ENCODE data around the gene RTN4RL2. TPM values are rescaled to one million over a fixed set of nuclear protein-coding genes. Genes with fewer than 3 reads are reported as not detected.
"Not testable (repeated sequence)": the region's sequence is repeated elsewhere in the genome, so short reads cannot be mapped to it uniquely, and the experiment has no call there.

The RTN4RL2 gene
- polyA plus RNA-seq, 10 donors: 17.2 to 35.0 (median 25.7) TPM

GRCh38 chr11:57430952-57431351, 29.4 kb upstream of the RTN4RL2 start:
- DNase-seq: no peak

DNA sequence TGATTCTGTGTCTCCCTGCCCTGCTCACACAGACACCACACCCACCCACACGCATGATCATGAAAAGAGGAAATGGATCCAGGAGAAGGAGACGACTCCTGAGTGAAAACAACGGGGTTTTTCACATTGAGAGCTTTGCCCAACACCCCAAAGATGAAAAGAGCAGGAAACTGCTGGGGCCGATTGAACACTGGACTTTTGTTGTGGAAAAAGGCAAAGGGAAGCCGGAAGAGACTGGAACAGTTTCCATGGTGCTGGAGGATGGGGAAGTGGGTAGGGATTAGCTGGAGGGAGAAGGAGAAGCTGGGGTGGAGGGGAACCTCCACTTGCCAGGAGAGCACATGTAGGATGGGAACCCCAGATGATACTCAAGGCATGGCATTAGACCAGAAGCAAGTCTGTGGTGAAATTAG, 28.2 kb upstream of the RTN4RL2 start:
- peak in 1 of 3 donors; percentile 41 for DNase-seq

GRCh38 chr11:57432714-57433163, 27.6 kb upstream of the RTN4RL2 start:
- DNase-seq: peak in 1 of 3 donors; percentile 33

DNA sequence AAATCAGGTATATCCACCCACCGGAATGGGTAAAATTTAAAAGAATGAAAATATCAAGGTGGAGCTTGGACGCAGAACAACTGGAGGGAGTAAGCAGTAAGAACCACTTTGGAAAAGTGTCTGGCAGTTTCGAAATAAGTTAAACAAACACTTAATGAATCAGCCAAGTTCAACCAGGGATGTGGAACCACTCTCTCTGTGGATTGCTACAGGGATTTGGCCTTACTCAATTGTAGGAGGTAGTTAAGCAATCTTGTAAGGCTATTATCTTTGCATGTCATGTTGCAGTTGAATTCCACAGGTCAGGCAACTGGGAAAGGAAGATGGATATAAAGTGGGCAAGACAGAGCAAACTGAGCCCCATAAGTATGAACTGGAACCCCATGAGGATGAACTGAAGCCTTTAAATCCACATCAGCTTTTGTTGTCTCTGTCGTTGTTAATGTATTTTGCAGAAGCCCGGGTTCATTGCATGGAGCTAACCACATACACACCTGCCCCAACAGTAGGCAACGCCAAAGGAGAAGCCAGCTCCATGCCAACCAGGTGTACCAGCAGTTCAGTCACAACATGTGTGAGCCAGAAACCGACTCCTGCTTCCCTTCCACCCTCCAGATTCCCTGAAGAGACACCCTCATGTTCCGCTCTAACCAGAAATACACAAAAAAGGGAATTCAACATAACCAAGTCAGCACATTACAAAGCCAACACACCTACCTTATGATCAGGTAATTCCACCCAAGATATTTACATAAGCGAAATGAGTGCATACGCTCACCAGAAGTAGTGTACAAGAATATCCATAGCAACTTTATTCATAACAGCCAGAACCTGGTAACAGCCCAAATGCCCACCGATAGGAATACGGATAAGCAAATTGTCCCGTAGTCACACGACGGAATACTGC, 25.4 kb upstream of the RTN4RL2 start:
- DNase-seq: peak in 2 of 3 donors; percentile 43 to 66

DNA sequence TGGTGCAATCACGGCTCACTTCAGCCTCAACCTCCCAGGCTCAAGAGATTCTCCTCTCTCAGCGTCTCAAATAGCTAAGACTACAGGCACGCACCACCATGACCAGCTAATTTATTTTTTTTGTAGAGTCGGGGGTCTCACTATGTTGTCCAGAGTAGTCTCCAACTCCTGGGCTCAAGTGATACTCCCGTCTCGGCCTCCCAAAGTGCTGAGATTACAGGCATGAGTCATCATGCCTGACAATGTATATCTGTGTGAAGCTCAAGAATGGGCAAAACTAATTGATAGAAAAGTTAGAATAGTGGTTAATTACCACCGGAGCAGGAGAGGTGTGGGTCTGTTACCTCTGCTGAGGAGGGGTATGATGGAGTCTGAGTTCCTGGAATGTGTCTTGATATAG, 24.3 kb upstream of the RTN4RL2 start:
- DNase-seq: no peak

DNA sequence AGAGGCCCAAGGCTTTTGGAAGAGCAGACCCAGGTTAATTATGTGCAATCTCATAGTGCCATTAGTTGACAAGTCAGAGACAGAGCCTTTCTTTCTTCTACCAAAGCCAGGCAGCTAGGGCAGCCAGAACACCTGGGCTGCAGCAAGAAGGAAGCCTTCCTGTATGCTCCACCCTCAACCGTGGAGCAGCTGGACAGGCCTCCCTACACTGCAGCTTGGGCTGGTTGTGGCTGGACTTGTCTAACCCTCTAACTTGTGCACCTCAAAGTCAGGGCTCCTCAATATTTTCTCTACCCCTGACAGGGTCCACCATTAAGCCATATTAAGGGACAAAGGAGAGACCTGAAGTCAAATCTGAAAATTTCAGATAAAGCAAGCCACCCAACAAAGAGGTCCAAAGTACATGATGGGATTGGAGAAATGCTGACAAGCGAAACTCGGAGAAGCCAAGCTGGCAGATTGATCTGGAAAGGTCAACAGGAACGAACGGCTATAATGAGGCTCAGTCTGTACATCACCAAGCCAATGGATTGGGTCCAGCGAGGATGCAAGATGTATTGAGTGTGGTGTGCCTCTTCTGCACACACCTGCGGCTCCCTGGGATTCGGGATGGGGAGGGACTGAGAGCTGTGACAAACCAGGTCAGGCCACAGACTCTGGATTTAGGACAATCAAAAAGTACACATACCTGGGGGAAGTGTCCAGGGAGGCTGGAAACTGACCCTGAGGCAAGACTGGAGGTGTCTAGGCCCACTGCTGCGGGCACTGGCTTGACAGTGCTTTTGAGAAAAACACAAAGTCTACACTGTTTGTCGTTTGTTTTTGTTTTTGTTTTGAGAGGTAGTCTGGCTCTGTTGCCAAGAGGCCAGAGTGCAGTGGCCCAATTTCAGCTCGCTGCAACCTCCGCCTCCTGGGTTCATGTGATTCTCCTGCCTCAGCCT, 21.7 kb upstream of the RTN4RL2 start:
- no peak for DNase-seq

DNA sequence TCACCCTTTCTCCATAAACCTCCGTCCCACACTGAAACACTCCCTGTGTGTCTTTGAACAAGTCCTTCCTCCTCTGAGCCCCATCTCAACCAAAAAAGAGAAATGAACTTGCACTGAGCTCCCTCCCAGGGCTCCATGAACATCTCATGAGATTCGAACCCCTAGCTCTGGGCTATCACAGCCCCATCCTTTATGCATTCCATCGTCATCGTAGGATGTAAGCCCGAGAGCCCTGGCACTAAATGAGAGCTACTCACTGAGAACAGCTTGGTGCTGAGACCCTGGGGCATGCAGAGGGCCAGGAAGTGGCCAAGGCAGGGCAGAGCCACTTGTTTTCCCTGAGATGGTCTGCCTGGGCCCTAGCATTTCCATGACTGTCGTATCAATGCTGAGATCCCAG, 20.5 kb upstream of the RTN4RL2 start:
- DNase-seq: no peak

DNA sequence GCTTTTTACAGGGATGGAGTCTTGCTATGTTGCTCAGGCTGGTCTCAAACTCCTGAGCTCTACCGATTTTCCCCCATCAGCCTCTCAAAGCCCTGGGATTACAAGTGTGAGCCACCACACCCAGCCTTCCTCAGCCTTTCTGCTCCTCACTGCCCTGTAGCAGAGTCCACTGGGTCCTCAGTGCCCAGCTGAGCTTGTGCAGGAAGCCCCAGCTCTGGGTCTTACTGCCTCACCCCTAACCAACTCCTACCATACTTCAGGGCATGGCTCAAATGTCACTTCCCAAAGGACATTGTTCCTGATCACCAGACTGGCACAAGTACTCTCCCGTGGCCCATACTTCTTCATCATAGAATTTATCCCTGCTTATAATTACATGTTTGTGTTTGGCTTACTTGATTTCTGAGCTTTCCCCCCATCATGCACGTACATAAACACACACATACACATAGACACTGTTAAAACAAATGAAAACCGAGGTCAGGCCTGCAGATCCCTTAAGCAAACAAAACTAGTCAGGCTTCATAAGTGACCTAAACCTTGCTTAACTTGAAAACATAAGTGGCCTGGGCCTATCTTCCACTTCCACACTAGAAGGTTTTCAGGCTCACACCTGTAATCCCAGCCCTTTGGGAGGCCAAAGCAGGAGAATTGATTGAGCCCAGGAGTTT, 19.4 kb upstream of the RTN4RL2 start:
- no peak for DNase-seq

DNA sequence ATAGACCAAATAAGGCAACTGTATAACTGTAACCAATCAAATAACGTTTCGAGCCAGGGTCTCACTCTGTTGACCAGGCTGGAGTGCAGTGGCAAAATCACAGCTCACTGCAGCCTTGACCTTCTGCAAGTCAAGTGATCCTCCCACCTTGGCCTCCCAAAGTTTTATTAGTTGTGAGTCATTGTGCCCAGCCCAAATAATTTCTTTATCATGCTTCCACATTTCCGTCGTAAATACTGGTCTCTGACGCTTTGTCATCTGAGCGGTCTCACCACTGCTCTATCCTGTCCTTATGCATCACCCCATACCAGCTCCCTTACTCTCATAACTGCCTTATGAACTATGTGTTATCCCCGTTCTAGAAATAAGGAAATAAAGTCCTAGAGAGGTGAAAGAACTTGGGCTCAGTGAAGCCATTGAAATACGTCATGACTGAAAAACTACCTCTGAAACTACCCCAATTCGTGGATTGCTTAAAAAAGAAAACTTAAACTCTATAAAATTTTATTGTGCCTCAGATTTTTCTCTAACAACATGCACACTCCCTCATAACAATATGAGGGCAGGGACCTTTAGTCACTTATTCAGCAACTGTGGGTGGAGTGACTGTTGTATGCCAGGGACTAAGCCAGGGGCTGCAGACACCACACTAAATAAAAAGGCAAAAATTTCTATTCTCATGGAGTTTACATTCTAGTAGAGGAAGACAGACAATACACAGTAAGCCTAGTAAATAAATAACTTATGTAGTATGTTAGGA, 15.8 kb upstream of the RTN4RL2 start:
- DNase-seq: no peak

DNA sequence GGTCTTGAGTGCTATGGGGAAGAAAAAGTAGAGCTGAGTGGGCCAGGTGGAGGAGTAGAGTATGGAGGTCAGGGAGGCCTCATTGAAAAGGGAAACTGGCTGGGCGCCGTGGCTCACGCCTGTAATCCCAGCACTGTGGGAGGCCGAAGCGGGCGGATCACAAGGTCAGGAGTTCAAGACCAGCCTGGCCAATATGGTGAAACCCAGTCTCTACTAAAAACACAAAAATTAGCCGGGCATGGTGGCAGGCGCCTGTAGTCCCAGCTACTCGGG, 15.3 kb upstream of the RTN4RL2 start:
- DNase-seq: not testable (repeated sequence)

GRCh38 chr11:57446055-57446454, 14.3 kb upstream of the RTN4RL2 start:
- no peak for DNase-seq

- no peak for DNase-seq
Measured at GRCh38 chr11:57453543-57454177, 6.7 kb upstream of the RTN4RL2 start.

DNA sequence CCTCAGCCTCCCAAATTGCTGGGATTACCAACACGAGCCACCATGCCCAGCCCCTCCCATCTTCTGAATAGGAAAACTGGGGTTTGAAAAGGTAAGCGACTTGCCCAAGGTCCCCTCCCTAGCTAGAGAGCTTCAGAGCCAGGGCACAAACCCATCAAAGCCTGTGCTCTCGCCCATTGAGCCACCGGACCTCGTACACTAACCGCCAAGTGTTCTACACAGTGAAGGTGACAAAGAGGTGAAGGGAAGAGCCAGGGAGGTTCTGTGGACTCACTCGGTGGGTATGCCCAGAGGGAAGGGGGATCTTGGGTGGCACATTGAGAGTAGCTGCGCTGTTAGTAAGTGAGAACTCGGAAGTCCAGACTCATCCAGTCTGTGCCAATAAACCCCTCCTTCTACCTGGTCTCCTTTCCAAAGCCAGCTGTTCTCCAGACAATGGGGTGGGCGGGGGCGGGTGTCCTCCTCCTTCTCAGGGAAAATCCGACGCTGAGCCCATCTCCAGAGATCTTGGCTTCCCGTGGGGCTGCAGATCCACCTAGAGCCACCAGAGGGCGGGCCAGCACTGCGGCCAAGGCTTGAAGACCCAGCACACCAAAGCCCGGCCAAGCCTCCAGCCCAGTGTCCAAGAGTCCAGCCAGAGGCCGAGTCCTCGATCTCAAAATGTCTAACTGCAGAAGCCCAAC, 3.2 kb upstream of the RTN4RL2 start:
- DNase-seq: peak; percentile 80 to 94 (median 91)

DNA sequence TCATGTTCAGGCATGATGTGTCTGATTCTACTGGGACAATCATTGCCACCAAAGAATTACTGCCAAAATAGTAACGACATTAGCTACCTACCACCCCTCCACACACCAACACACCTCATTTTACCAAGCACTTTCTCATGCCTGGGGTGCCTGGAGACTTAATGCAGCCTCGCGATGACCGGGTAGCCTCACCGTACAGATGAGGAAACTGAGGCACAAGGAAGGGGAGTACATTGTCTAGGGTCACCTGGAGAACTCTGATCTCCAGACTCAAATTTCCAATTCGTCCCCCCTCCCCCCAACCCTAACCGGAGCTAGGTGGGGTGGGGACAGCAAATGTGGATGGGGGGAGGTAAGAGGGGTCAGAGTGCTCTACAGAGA, 2.7 kb upstream of the RTN4RL2 start:
- no peak for DNase-seq

GRCh38 chr11:57458060-57458409, 2.3 kb upstream of the RTN4RL2 start:
- DNase-seq: peak in 1 of 3 donors; percentile 16

- peak in 2 of 3 donors; percentile 24 to 75 for DNase-seq
Measured at GRCh38 chr11:57458410-57459163, 1.7 kb upstream of the RTN4RL2 start.

DNA sequence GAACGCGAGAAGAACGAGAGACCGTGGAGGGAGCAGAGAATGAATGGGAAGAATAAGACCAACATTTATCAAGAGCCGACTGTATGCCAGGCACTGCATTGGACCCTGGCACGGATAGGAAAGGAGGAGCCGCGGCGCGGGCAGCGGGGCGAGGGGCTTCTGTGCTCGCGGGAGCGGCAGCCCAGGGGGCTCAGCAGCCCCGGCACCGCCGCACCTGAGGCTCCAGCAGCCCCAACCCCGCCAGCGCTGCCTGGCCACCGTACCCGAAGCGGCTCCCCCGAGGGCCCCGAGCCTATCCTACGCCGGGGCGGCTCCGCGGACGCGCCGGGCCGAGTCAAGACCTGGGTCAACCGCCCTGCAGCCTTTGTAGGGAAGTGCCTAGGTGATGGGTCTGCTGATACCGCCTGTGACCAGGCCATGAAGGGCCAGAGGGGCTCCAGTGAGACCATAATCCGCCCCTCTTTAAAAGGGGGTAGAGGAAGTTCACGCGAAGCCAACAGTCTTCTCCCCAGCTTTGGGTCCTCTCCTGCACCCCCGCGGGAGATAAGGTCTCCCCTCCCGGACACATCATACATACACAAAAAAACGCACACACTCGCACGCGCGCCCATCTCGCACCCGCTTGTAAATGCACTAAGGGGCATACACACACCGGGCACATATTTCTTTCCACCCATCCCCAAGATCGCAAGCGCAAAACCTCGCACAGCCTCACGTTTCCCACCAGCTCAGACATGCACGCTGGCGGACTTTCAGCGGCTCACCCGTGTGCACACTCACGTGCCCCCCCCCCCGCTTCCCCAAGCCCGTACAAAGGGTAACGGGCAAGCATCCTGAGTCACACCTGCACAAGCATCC, 935 bp upstream of the RTN4RL2 start:
- DNase-seq: no peak

Data from muscle of back (tissue), 11 donors.